NCI-H345 (cell line): Measurements from ENCODE around the gene AKAP7.

Source experiments
- DNase-seq: peaks from one replicate; lab custom pipeline; 2025; lab: John Stamatoyannopoulos, UW

The AKAP7 gene

GRCh38 chr6:131134220-131134979, 867 bp upstream of the AKAP7 start:
- no peak for DNase-seq

GRCh38 chr6:131134980-131135243, 355 bp upstream of the AKAP7 start:
- no peak for DNase-seq

DNA sequence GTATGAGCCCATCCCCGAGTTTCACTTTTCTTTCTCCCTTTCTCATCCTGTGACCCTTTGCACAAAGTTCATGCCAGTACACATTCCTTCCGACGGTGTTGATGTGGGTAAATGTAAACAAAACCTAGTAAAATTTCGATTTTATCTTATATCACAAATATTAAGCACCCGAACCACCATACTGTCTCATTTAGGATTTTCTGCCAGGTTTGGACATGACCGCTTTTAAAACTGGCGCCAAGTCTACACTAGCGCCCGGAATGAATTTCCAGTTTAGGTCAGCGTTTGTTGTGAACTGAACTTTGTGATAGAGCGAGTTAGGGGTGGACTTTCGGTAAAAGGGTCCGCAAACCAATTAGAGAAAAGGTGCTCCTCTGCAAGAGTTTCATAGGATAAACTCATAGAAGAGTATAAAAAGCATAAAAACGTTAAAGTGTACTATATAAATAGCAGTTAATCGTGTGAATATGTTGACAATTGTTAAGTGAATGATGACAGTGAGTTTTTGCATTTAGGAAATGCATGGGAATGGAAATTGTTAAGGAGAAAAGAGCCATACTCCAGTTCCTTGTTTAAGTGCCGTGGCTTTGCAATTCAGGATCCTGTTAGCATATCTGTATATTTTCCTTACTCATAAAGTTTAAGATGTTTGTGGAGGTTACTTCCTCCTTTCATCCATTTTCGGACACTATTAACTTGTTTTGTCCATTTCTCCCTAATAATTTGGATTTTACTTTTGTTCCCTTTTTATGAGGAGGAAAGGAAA, 937 bp downstream of the AKAP7 start:
- no peak for DNase-seq

GRCh38 chr6:131139599-131139998, 4.3 kb downstream of the AKAP7 start:
- no peak for DNase-seq

DNA sequence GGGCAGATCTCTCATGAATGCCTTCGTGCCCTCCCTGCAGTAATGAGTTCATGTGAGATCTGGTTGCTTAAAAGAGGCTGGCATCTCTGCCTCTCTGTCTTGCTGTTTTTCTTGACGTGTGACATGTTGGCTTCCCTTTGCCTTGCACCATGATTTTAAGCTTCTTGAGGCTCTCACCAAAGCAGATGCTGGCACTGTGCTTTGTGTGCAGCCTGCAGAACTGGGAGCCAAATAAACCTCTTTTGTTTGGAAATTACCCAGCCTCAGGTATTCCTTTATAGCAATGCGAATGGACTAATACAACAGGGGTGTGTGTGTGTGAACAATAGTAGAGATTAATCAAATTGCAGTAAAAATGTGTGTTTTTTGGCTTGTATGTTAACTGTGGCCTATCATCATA, 8.1 kb downstream of the AKAP7 start:
- no peak for DNase-seq

DNA sequence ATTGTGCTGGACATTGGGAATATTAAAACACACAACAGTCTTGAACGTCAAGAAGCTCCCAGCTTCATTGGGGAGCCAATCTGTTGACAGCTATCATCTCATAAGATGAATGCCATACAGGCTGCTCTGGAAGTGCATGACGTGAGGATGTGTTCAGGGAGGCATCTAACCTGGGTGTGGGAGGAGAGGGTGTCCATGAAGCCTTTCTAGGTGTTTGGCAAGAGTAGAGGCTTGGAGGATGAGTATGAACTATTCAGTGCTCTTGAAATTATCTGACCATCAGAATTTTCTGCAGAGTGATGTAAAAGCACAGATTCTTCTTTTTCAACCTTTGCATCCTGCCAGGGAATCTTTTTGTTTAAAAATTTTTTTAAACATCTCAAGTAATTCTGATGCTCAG, 11.6 kb downstream of the AKAP7 start:
- no peak for DNase-seq

DNA sequence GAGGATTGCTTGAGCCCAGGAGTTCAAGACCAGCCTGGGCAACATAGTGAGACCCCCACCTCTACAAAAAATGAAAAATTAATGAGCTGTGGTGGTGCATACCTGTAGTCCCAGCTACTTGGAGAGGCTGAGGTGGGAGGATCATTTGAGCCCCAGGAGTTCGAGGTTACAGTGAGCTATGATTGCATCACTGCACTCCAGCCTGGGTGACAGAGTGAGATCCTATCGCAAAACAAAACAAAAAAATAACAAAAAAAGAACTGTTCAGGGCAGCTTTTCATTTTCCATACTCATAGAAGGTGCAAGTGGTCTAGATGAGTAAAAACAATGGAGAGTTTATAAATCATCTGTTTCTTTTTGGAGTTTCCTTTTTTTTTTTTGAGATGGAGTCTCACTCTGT, 21.1 kb downstream of the AKAP7 start:
- DNase-seq, result no peak

- DNase-seq, result no peak
Measured at GRCh38 chr6:131159578-131159977, 24.3 kb downstream of the AKAP7 start.

DNA sequence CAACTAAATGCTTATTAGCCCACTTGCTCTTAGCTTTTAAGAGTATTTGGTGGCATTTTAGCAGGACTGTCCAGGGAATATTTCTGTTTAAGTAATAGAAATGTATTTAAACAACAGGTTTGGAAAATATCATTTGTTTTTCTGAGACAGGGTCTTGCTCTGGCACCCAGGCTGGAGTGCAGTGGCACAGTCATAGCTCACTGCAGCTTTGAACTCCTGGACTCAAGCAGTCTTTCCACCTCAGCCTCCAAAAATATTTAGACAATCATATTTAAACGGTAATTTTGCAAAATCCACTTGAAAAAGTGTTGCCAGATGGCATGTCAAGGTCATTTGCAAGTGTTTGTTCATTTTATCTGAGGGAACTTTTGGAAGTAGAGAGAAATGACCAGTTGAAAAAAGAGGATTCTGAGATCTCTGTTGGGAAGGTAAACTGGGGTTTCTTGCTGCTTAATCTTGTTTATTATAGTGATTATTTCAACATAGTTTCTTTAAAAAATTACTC, 25.0 kb downstream of the AKAP7 start:
- DNase-seq, result no peak

DNA sequence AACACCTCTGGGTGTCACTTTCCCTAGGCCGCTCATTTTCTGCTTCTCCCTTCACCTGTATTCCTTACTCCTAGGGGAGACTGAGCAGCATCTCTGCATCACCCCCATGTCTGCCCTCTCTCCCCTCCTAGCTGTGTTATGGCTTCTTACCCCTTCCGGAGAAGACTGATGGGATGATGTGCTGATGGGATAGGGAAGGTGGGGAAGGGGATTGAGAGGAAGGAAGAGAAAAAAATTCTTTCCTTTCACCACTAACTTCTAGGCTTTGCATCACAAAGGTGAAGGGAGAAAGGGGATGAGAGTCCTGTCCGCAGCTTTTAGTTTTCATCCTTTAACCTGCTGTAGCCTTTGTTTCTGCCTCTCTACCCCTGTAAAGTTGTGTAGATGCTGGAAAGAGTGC, 26.7 kb downstream of the AKAP7 start:
- DNase-seq, result no peak

GRCh38 chr6:131163886-131164285, 28.6 kb downstream of the AKAP7 start:
- DNase-seq, result no peak

- DNase-seq, result no peak
Measured at GRCh38 chr6:131164506-131164905, 29.2 kb downstream of the AKAP7 start.

GRCh38 chr6:131167773-131168172, 32.5 kb downstream of the AKAP7 start:
- DNase-seq, result no peak

DNA sequence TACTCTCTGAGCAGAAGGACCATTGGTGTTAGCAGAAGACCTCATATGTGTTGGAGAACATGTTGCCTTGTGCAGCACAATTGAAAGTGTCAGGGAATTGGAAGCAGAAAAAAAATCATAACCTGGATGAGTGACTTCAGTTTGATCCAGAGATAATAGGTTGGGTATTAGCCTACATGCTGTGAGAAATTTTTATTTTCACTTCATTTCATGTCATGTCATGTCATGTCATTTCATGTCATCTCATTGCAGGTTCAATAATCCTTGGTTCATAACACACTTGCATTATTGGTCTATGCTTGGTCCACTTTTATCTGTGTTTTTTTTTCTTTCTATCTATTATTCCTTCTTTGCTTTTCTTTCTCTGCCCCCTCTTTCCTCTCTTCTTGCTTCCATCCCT, 34.3 kb downstream of the AKAP7 start:
- no peak for DNase-seq

GRCh38 chr6:131172222-131172621, 37.0 kb downstream of the AKAP7 start:
- no peak for DNase-seq

GRCh38 chr6:131173680-131174079, 38.4 kb downstream of the AKAP7 start:
- DNase-seq, result no peak

DNA sequence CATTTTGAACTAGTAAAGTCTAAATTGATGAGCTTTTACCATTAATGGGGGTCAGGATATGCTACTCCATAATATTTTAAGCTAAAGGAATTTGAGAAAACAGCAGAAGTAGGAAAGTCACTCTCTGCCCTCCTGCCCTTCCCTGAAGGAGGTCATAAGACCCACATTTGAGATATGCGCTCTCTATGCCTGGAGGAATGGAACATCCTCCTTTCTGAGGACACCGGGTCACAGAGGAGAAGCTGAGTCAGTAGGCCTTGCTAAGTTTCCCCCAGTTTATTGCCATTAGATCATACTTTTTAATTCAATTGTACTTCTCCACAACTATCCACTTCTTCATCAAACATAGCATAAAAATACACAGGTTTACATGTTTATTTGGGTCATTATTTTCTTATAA, 40.3 kb downstream of the AKAP7 start:
- DNase-seq, result no peak

GRCh38 chr6:131177996-131178395, 42.7 kb downstream of the AKAP7 start:
- no peak for DNase-seq

GRCh38 chr6:131182991-131183425, 47.7 kb downstream of the AKAP7 start:
- DNase-seq, result no peak

- DNase-seq, result no peak
Measured at GRCh38 chr6:131183427-131184095, 48.3 kb downstream of the AKAP7 start.

DNA sequence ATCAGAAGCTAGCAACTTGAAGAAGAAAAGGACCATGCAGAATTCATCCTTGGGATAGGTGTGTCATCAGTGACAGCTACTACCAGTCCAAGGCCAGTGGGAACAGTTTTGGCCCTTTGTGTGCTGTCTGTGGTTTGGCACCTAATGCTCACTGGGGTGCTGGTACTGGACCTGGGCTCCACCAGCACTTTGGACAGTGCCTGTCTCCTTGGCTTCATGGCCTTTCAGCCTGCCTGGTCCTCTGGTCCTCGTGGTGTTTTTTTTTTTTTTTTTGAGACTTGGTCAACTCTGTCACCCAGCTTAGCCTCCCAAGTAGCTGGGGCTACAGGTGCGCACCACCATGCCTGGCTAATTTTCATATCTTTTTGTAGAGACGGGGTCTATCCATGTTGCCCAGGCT, 56.3 kb downstream of the AKAP7 start:
- no peak for DNase-seq

GRCh38 chr6:131197716-131198115, 62.4 kb downstream of the AKAP7 start:
- no peak for DNase-seq
